B cell (primary cell): ENCODE results near the gene P2RX2.

Experiments
- CTCF ChIP-seq: fragments of 200-600 bp; IDR thresholded peaks from one replicate; pipeline ENCODE4 v1.8.0; 2022; ENCODE audit warnings: antibody characterized with exemption, mild to moderate bottlenecking
- EZH2 ChIP-seq: IDR thresholded peaks from 2 replicates; pipeline ENCODE4 v1.6.1; 2012; ENCODE audit warnings: borderline replicate concordance, low read depth, mild to moderate bottlenecking, moderate library complexity, low read length; ENCODE audit not compliant: insufficient read depth, poor library complexity, severe bottlenecking

- TF ChIP-seq CTCF (no peak), EZH2 (no peak)
Measured at GRCh38 chr12:132592282-132592970, 26.1 kb upstream of the P2RX2 start.
